Neutrophil (primary cell): ENCODE results near the gene FBXO10.

Source experiments
- H3K27ac ChIP-seq: fragments of 200-600 bp; sonication (generic); 2 replicates; pipeline ENCODE4 v1.5.1; 2016; ENCODE audit warnings: mild to moderate bottlenecking, moderate library complexity
- H3K27me3 ChIP-seq: fragments of 200-600 bp; sonication (generic); 2 replicates; pipeline ENCODE4 v1.6.0; 2016; ENCODE audit warnings: mild to moderate bottlenecking
- H3K36me3 ChIP-seq: fragments of 200-600 bp; sonication (generic); 2 replicates; pipeline ENCODE4 v1.5.1; 2017
- H3K4me1 ChIP-seq, 2 experiments: fragments of 200-600 bp in 1 of 2; sonication (generic) in 1 of 2; 1 replicate in 1 of 2; 2 replicates in 1 of 2; pipeline versions ENCODE4 v1.5.1 to v1.6.1; 2013 to 2016; ENCODE audit warnings: low read depth in 1 of 2, low read length in 1 of 2, mild to moderate bottlenecking in 1 of 2, moderate library complexity in 1 of 2; ENCODE audit not compliant: control insufficient read depth in 1 of 2, insufficient read depth in 1 of 2
- H3K4me3 ChIP-seq, 2 experiments: fragments of 200-600 bp in 1 of 2; sonication (generic) in 1 of 2; 1 replicate in 1 of 2; 2 replicates in 1 of 2; pipeline ENCODE4 v1.5.1; 2013 to 2016; ENCODE audit warnings: low read depth in 1 of 2, low read length in 1 of 2, mild to moderate bottlenecking in 1 of 2, moderate library complexity in 1 of 2
- H3K9me3 ChIP-seq: fragments of 200-600 bp; sonication (generic); 2 replicates; pipeline ENCODE4 v1.5.1; 2016
- CTCF ChIP-seq: fragments of 200-600 bp; sonication (generic); IDR thresholded peaks from 2 replicates; pipeline ENCODE4 v1.5.1; 2016; ENCODE audit warnings: antibody characterized with exemption

Gene FBXO10

GRCh38 chr9:37495571-37495970 lies 80.6 kb downstream of the FBXO10 start:
- Histone ChIP-seq H3K4me3 (no peak overlapping the region), H3K9me3 (no peaks in the 10 kb centered on the region), H3K4me1 (no peaks in the 10 kb centered on the region), H3K27me3 (no peaks in the 10 kb centered on the region), H3K36me3 (peaks cover 22% of the 10 kb centered on the region), H3K27ac (no peak overlapping the region)
- TF ChIP-seq CTCF = no peak

GRCh38 chr9:37491939-37492338 lies 84.2 kb downstream of the FBXO10 start:
- no peak for TF ChIP-seq CTCF
- Histone ChIP-seq H3K27me3 (no peaks in the 10 kb centered on the region), H3K4me1 (no peaks in the 10 kb centered on the region), H3K9me3 (no peaks in the 10 kb centered on the region), H3K27ac (no peak overlapping the region), H3K4me3 (no peak overlapping the region), H3K36me3 (peaks cover 10% of the 10 kb centered on the region)

DNA sequence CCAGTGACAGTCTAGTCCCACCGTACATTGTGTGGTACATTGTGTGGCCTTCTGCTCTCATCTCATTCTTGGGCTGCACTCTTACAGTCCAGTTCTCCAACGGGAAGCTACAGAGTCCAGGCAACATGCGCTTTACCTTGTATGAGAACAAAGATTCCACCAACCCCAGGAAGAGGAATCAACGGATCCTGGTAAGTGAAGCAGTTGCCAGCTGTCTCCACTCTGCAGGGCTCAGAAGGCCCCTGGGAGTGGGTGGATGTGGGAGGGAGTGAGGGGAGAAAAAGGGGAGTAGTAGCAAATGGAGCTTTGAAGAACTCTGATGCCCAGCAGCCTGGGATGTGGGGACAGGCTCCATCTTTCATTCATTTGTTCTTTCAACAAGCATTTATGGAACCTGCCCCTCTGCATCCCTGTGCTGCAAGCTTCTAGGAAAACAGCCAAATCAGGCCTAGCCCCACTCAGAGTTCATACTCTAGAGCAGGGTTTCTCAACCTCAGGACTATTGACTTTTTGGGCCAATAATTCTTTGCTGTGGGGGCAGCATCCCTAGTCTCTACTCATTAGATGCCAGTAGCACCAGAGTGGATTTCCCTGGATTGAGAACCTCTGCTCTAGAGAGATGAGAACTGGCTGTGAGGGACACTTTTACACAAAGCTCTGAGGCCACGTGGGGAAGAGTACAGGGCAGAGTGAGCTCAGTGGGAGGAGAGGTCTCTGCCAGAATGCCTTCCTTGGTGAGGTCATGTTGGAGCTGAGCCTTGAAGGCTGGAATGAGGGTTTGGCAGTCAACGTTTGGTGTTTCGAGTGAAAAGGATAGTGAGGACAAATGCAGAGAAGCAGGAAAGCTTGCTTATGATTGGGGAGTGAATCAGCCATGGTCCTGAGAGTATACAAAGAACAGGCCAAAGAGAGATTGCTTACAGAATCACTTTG lies 89.3 kb downstream of the FBXO10 start:
- Histone ChIP-seq H3K9me3 (no peaks in the 10 kb centered on the region), H3K27ac (no peak overlapping the region), H3K36me3 (no peaks in the 10 kb centered on the region), H3K27me3 (peaks cover 3% of the 10 kb centered on the region), H3K4me3 (peak overlapping the region in 1 of 2 experiments; percentile 73), H3K4me1 (peaks cover 17 to 18% of the 10 kb centered on the region in 2 experiments)
- no peak for TF ChIP-seq CTCF

- no peak for TF ChIP-seq CTCF
- peak overlapping the region; percentile 42 for H3K27ac ChIP-seq
- no peaks in the 10 kb centered on the region for H3K9me3 ChIP-seq
Observed at GRCh38 chr9:37486256-37486615, 89.9 kb downstream of the FBXO10 start.

DNA sequence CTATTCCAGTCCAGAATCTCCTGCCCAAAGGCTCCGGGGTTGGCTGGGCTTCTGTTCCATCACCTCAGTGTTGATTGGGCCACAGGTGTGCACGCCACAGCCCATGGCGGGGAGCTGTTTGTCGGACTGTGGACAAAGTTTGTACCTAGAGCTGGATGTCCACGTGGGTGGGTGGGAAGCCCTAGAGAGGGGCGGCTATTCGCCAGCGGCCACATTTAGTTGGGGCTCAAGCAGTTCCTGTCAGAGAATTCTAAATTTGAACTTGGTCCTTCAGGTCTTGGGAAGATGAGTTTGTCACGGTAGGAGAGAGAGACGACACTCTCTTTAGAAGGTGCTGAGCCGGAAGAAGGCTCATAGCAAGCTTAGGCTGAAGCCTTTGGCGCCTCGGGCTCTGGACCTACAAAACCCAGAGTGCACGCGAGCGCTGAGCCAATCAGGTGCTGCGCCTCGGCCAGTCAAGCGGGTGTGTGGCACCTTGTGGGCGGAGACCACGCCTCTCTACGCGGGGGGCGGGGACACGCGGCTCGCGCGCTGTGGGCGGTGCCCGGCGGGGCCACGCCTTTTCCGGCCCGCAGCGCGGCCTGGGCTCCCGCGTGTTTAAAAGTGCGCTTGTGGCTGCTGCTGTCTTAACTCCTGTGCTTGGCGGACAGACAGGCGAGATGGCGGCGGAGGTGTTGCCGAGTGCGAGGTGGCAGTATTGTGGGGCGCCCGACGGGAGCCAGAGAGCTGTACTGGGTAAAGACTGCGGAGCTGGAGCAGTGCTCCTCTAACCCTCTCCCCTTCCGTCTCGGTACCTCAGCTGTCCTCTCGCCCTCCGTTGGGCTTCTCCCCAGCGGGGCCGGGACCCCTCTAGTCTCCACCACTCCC lies 90.6 kb downstream of the FBXO10 start, which contains the start of gene POLR1E:
POLR1E (plus strand) TSS at position 560 of the 867 bp plus-strand sequence; CDS start at position 660, 100 bp downstream.
- Histone ChIP-seq H3K4me1 (peaks cover 17 to 18% of the 10 kb centered on the region in 2 experiments), H3K27me3 (peaks cover 13% of the 10 kb centered on the region), H3K36me3 (no peaks in the 10 kb centered on the region), H3K9me3 (no peaks in the 10 kb centered on the region), H3K27ac (peak within 1 kb of the TSS; percentile 42), H3K4me3 (peak within 1 kb of the TSS; percentile 68 to 73)
- TF ChIP-seq CTCF = no peak

More at GRCh38 chr9:37486256-37486615, 89.9 kb downstream of the FBXO10 start:
- Histone ChIP-seq H3K4me3 (peak overlapping the region; percentile 68 to 73), H3K36me3 (no peaks in the 10 kb centered on the region), H3K4me1 (peaks cover 17 to 18% of the 10 kb centered on the region in 2 experiments), H3K27me3 (peaks cover 9% of the 10 kb centered on the region)
